Measurements from ENCODE around the gene TRIM54.

GRCh38 chr2:27356382-27357181 lies 74.4 kb downstream of the TRIM54 start, which contains the start of gene GTF3C2:
- TF ChIP-seq CTCF (conservative IDR thresholded peaks at IDR 0.05), result no peak
- no peak for TF ChIP-seq EZH2 (IDR thresholded peaks at IDR 0.05; ENCODE audit: low read depth)
